KMS-11 (cell line): Measurements from ENCODE around the gene BIK.

Source experiments
- H2AFZ ChIP-seq: fragments of 200-600 bp; sonication (generic); 2 replicates; pipeline ENCODE4 v1.6.1; 2016; ENCODE audit warnings: antibody characterized with exemption, mixed run types, low read depth
- H3K27ac ChIP-seq: fragments of 200-600 bp; sonication (generic); 2 replicates; pipeline ENCODE4 v1.6.1; 2016; ENCODE audit warnings: mild to moderate bottlenecking, mixed run types
- H3K27me3 ChIP-seq: fragments of 200-600 bp; sonication (generic); 2 replicates; pipeline ENCODE4 v1.6.1; 2017; ENCODE audit warnings: mild to moderate bottlenecking, low read depth, mixed run types, moderate library complexity; ENCODE audit not compliant: insufficient read depth
- H3K36me3 ChIP-seq: fragments of 200-600 bp; sonication (generic); 2 replicates; pipeline ENCODE4 v1.6.1; 2017; ENCODE audit warnings: mild to moderate bottlenecking, mixed run types; ENCODE audit not compliant: insufficient read depth
- H3K4me1 ChIP-seq: fragments of 200-600 bp; sonication (generic); 2 replicates; pipeline ENCODE4 v1.6.1; 2016; ENCODE audit warnings: mild to moderate bottlenecking, low read depth, mixed run types; ENCODE audit not compliant: poor library complexity, severe bottlenecking
- H3K4me2 ChIP-seq: fragments of 200-600 bp; sonication (generic); 2 replicates; pipeline ENCODE4 v1.7.0; 2016; ENCODE audit warnings: mild to moderate bottlenecking, mixed run types
- H3K4me3 ChIP-seq: fragments of 200-600 bp; sonication (generic); IDR thresholded peaks from 2 replicates; pipeline ENCODE4 v1.6.1; 2017; ENCODE audit warnings: low read depth, low read length, mixed read lengths; ENCODE audit not compliant: insufficient read depth
- H3K79me2 ChIP-seq: fragments of 200-600 bp; sonication (generic); 2 replicates; pipeline ENCODE4 v1.6.1; 2016; ENCODE audit warnings: low read depth, mixed run types; ENCODE audit not compliant: insufficient read depth
- H3K9ac ChIP-seq: fragments of 200-600 bp; sonication (generic); 2 replicates; pipeline ENCODE4 v1.6.1; 2016; ENCODE audit warnings: mild to moderate bottlenecking, mixed run types
- H4K20me1 ChIP-seq: fragments of 200-600 bp; sonication (generic); 2 replicates; pipeline ENCODE4 v1.6.1; 2016; ENCODE audit warnings: mild to moderate bottlenecking, mixed run types; ENCODE audit not compliant: insufficient read depth
- CTCF ChIP-seq: fragments of 200-600 bp; sonication (generic); conservative IDR thresholded peaks from 2 replicates; pipeline ENCODE4 v1.6.1; 2017; ENCODE audit warnings: low read depth, mild to moderate bottlenecking, antibody characterized with exemption, low read length, moderate library complexity, mixed read lengths

BIK gene

GRCh38 chr22:43170131-43170480 lies 59.6 kb downstream of the BIK start:
- Histone ChIP-seq H3K4me2 (no peak overlapping the region), H3K9ac (no peak overlapping the region)

GRCh38 chr22:43171019-43171491 lies 60.5 kb downstream of the BIK start:
- no peaks in the 10 kb centered on the region for H3K79me2 ChIP-seq
- H2AFZ ChIP-seq = no peak overlapping the region
- H3K4me3 ChIP-seq = no peak overlapping the region
- TF ChIP-seq CTCF = no peak
- no peaks in the 10 kb centered on the region for H3K27me3 ChIP-seq
- H3K36me3 ChIP-seq = no peaks in the 10 kb centered on the region
- no peaks in the 10 kb centered on the region for H3K4me1 ChIP-seq
- no peak overlapping the region for H3K4me2 ChIP-seq
- H4K20me1 ChIP-seq = no peaks in the 10 kb centered on the region
- H3K27ac ChIP-seq = no peak overlapping the region
- no peak overlapping the region for H3K9ac ChIP-seq

More at GRCh38 chr22:43170131-43170480, 59.6 kb downstream of the BIK start:
- TF ChIP-seq CTCF = no peak
- Histone ChIP-seq H2AFZ (no peak overlapping the region), H3K4me1 (no peaks in the 10 kb centered on the region), H3K4me3 (no peak overlapping the region), H3K27ac (no peak overlapping the region), H4K20me1 (no peaks in the 10 kb centered on the region), H3K36me3 (no peaks in the 10 kb centered on the region), H3K27me3 (no peaks in the 10 kb centered on the region), H3K79me2 (no peaks in the 10 kb centered on the region)

GRCh38 chr22:43171607-43172006 lies 61.1 kb downstream of the BIK start:
- H3K27me3 ChIP-seq = no peaks in the 10 kb centered on the region
- H3K9ac ChIP-seq = no peak overlapping the region
- H4K20me1 ChIP-seq = no peaks in the 10 kb centered on the region
- no peak overlapping the region for H3K4me3 ChIP-seq
- no peaks in the 10 kb centered on the region for H3K4me1 ChIP-seq
- no peak for TF ChIP-seq CTCF
- no peak overlapping the region for H2AFZ ChIP-seq
- H3K36me3 ChIP-seq = no peaks in the 10 kb centered on the region
- H3K79me2 ChIP-seq = no peaks in the 10 kb centered on the region
- H3K27ac ChIP-seq = no peak overlapping the region
- H3K4me2 ChIP-seq = no peak overlapping the region

- Histone ChIP-seq H2AFZ (no peak overlapping the region), H4K20me1 (no peaks in the 10 kb centered on the region), H3K27ac (no peak overlapping the region), H3K27me3 (no peaks in the 10 kb centered on the region), H3K4me1 (no peaks in the 10 kb centered on the region), H3K36me3 (no peaks in the 10 kb centered on the region), H3K4me2 (no peak overlapping the region), H3K79me2 (no peaks in the 10 kb centered on the region), H3K9ac (no peak overlapping the region), H3K4me3 (no peak overlapping the region)
- TF ChIP-seq CTCF = no peak
Observed at GRCh38 chr22:43172191-43172590, 61.6 kb downstream of the BIK start.

GRCh38 chr22:43173566-43173965 lies 63.0 kb downstream of the BIK start:
- Histone ChIP-seq H2AFZ (no peak overlapping the region), H3K4me3 (no peak overlapping the region), H3K27ac (no peak overlapping the region), H3K9ac (no peak overlapping the region), H3K4me2 (no peak overlapping the region), H3K79me2 (no peaks in the 10 kb centered on the region), H4K20me1 (no peaks in the 10 kb centered on the region), H3K27me3 (no peaks in the 10 kb centered on the region), H3K36me3 (no peaks in the 10 kb centered on the region), H3K4me1 (no peaks in the 10 kb centered on the region)
- TF ChIP-seq CTCF = no peak
